Embryonic facial prominence (tissue), 1 donor: Measurements from ENCODE around the gene MSI2.
"Not testable (repeated sequence)": the region's sequence is repeated elsewhere in the genome, so short reads cannot be mapped to it uniquely, and the experiment has no call there.

Experiments
- DNase-seq: peaks from one replicate; pipeline ENCODE4 v3.0.0-alpha.2; 2016; ENCODE audit errors: extremely low spot score

The MSI2 gene

DNA sequence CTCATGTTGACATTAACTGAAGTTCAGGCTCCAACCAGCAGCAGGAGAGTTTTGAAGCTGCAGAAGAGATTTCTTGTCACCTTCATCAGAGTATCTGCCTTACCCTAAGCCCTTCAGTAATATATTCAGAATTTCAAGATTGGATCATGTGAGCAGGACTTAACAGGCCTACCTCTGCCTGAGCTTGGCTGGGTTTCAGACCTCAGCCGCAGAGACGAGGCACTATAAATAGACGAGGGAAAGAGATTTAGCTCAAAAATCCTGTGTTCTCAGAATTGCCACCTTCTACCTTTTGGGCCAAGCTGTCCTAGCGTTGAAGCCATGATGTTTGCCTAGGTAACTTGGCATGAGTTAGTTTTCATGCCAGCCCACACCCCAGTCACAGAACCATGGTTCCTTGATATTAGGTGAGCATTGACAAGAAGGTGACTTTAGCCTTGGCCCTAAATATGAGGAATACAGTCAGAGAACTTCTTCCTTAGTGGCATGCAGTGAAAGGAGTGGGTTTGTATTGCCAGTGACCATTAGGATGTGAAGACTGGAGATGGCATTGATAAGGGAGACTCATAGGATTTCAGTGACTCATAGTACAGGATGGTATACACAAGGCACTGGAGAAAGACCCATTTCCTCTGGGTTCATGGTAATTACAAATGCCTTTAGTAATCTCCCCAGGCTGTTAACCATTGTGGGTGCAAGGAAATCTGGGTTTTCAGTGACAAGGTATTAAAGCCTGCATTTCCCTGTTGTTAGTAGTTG, 224.3 kb downstream of the MSI2 start:
- DNase-seq, result no peak

GRCh38 chr17:57481910-57482391, 225.6 kb downstream of the MSI2 start:
- no peak for DNase-seq

GRCh38 chr17:57482657-57483056, 226.3 kb downstream of the MSI2 start:
- no peak for DNase-seq

DNA sequence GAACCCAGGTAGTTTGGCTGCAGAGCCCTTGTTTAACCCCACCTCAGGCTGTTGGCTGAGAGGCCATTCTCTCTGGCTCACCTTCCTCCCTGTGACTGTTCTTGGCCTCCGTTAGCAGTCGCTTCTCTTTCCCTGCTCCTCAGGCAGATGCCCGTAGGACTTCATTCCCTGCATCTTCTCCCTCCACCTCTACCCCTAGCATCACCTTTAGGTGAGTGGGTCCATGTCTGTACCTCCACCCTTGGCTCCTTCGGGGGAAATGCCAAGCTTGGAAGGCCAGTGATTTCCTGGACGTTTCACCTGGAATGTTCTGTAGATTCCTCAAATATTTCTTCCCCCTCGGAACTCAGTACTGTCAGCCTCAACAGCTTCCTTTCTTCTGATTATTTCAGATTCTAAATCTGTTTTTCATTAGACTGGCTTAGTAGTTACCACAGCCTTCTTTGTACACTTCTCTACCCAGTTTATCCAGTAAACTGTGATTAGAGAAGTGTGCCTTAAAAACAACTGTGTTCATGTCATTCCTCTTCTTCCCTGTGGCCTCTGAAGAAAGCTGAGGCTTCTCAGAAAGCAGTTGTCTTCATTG, 227.9 kb downstream of the MSI2 start:
- no peak for DNase-seq

- no peak for DNase-seq
Measured at GRCh38 chr17:57484826-57485565, 228.7 kb downstream of the MSI2 start.

- no peak for DNase-seq
Measured at GRCh38 chr17:57485566-57485865, 229.2 kb downstream of the MSI2 start.

DNA sequence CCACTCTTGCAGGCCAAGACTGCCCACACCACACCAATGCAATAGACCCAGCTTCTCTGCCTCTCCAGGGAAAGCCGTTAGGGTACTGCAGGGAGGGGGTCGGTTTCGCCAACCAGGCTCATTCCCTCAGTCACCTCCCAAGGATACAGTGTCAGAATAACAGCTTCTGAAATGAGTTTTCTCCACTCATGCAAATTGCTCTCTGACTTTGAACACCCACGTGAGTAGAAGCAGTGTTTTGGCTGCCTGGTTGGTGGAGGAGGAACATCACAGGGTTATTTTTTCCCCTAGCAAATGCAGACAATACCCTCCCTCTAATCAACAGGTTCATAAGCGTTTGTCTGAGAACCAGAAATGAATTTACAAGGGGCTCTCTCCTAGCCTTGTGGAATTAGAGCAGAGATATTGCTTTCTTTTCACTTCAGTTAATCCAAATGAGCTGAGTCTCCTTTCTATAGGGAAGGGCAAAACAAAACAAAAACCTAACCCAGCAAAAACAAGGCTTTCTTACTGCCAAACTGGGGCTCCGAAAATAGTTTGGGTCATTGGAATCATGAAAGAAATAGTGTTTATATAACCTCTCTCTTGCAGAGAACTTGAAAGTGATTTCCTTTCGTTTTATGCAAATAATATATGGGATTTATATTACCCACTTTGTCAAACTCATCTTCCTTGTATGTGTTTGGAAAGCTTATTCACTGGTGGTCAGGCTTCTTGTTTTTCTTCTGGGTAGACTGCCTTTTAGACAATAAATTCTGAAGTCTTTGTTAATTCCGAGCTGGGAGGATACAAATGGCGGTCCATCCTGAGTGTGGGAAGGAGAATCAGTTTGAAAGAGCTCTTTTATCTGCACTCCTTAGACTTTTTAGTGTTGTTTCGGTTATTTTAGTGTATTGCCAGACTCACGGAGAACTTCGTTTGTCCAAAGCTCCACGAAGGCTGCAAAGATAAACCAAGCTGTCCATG, 229.9 kb downstream of the MSI2 start:
- no peak for DNase-seq

GRCh38 chr17:57486882-57487301, 230.6 kb downstream of the MSI2 start:
- no peak for DNase-seq

DNA sequence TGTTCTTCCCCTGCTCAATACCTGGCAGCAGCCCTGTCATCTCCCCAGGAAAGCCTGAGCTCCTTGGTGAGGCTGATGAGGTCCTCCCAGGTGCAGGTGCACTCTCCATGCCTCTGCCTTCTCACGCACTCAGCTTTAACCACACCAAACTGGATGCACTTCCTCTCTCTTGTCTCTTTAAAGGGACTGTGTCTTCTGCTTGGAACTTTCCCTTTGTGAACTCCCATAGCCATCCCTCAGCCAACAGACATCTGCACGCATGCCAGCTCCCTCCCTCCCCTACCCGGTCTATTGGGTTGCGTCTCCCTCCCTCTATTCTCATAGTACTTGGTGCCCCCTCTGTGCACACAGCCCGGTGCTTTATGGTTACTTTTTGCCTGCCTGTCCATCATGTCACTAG, 231.2 kb downstream of the MSI2 start:
- no peak for DNase-seq

DNA sequence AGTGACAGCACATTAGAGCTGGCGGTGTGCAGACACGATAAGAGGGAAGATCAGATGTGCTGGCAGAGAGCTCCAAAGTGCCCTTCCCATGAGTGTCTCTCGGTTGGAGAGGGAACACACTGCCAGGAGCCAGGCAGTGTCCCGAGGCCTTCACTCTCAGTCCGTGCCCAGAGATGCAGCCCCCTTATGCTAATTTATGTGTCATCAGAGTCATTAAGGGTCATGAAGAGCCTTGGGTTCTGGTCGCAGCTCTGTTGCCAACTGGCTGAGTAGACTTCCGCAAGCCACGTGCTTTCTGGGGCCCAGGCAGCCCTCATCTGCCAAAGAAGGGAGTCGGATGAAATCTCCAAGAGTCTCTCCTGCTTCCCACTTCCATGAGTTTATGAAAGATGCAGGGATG, 232.5 kb downstream of the MSI2 start:
- DNase-seq, result no peak

- no peak for DNase-seq
Measured at GRCh38 chr17:57489321-57489720, 233.0 kb downstream of the MSI2 start.

GRCh38 chr17:57490111-57490845, 234.0 kb downstream of the MSI2 start:
- no peak for DNase-seq

- DNase-seq, result no peak
Measured at GRCh38 chr17:57490890-57491289, 234.6 kb downstream of the MSI2 start.

- no peak for DNase-seq
Measured at GRCh38 chr17:57493171-57493570, 236.8 kb downstream of the MSI2 start.

DNA sequence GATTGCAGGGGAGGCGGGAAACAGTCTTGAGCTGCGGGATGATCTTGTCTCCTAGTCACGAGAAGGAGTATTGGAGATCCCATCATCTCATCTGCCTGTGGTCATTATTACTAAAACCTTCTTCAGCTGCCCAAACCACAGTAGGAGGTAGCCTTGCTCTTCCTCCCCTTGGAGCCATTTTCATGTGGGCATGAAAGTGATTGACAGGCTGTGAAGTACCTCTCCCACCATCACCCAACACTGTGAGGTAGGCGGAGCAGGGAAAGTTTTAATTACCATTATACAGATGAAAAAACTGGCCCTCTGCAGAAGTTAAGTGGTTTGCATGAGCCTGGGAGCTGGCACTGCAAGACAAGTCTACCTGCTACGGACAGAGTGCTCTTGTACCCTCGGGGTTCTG, 237.3 kb downstream of the MSI2 start:
- no peak for DNase-seq

- DNase-seq, result no peak
Measured at GRCh38 chr17:57494443-57494842, 238.1 kb downstream of the MSI2 start.

GRCh38 chr17:57495771-57496170, 239.4 kb downstream of the MSI2 start:
- DNase-seq, result no peak

DNA sequence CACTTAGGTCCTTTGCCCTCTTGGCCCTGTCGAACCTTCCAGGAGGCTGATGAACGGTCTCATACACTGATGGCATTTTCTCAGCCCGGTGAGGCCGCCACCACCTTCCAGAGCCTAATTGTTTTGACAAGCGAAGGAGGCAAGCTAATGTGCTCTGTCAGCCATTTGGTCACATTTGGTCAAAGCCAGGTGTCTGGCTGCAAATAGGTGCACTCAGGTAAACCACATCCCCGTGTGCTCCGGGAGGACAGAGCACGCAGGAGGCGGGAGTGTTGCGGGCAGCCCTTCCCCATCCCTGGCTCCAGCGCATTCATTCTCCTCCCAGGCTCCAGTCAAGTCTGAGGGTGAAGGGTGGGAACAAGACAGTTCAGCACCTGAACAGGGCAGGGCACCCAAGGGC, 240.1 kb downstream of the MSI2 start:
- DNase-seq, result no peak

DNA sequence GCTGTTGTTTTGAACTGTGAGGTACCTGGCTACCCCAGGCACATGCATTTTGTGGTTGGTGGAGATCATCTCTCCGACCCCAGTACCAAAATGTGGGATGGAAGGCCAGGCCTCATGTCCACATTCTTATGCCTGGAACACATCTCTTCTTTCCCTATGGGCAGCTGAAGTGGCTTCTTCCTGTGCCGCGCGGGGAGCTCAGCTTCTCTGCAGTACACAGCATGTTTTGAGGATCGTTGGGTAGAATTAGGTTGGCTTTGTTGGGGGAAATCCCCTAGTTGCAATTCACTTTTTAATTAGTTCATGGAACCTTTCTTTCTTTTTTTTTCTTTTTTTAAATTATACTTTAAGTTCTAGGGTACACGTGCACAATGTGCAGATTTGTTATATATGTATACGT, 242.1 kb downstream of the MSI2 start:
- no peak for DNase-seq

DNA sequence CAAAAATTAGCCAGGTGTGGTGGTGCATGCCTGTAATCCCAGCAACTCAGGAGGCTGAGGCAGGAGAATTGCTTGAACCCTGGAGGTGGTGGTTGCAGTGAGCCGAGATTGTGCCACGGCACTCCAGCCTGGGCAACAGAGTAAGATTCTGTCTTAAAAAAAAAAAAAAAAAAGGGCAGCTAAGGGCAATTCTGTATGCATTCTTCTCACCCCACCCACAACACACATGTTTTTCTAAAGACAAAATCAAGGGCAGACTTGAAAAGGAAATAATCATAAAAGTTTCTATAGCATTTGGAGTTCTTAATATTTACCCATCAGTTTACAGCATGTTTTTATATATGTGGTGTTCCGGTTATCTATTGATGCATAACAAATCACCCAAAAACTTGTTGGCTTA, 242.9 kb downstream of the MSI2 start:
- not testable (repeated sequence) for DNase-seq

GRCh38 chr17:57499648-57500049, 243.3 kb downstream of the MSI2 start:
- no peak for DNase-seq
